HepG2 (cell line): ENCODE data around the gene MZF1. TPM values are rescaled to one million over a fixed set of nuclear protein-coding genes. Genes with fewer than 3 reads are reported as not detected.

Experiments
- EZH2 ChIP-seq: conservative IDR thresholded peaks from 2 replicates; pipeline ENCODE4 v1.6.1; 2012; ENCODE audit warnings: mild to moderate bottlenecking, low read depth, low read length, moderate library complexity
- HNRNPLL ChIP-seq: fragments of 200-400 bp; formaldehyde crosslinking; IDR thresholded peaks from 2 replicates; pipeline ENCODE4 v1.6.1; 2017; ENCODE audit warnings: mild to moderate bottlenecking, low read depth, low read length; ENCODE audit not compliant: poor library complexity, severe bottlenecking
- NFE2L1 ChIP-seq: sonication (generic); formaldehyde crosslinking; IDR thresholded peaks from 2 replicates; pipeline ENCODE4 v1.4.0; 2020; ENCODE audit warnings: missing genetic modification reagents, mild to moderate bottlenecking, borderline replicate concordance
- NFKBIZ ChIP-seq: IDR thresholded peaks from 2 replicates; pipeline ENCODE4 v1.6.1; 2018; ENCODE audit warnings: missing genetic modification reagents, missing compliant biosample characterization
- PHF21A ChIP-seq: sonication (generic); formaldehyde crosslinking; IDR thresholded peaks from 2 replicates; pipeline ENCODE4 v1.5.0; 2020; ENCODE audit warnings: mild to moderate bottlenecking, missing genetic modification reagents
- POGZ ChIP-seq: sonication (generic); formaldehyde crosslinking; IDR thresholded peaks from 2 replicates; pipeline ENCODE4 v1.4.0; 2020; ENCODE audit warnings: mild to moderate bottlenecking, missing genetic modification reagents
- SMAD9 ChIP-seq: sonication (generic); formaldehyde crosslinking; IDR thresholded peaks from 2 replicates; pipeline ENCODE4 v1.5.1; 2020; ENCODE audit warnings: mild to moderate bottlenecking, missing genetic modification reagents
- SPEN ChIP-seq: sonication (generic); formaldehyde crosslinking; IDR thresholded peaks from 2 replicates; pipeline ENCODE4 v1.5.1; 2020; ENCODE audit warnings: low read depth, mild to moderate bottlenecking, missing genetic modification reagents
- STAT5B ChIP-seq: sonication (generic); formaldehyde crosslinking; IDR thresholded peaks from 2 replicates; pipeline ENCODE4 v1.4.0; 2020; ENCODE audit warnings: missing genetic modification reagents
- ZBTB7B ChIP-seq: sonication (generic); formaldehyde crosslinking; IDR thresholded peaks from 2 replicates; pipeline ENCODE4 v1.4.0; 2020; ENCODE audit warnings: missing genetic modification reagents
- ZFP82 ChIP-seq: sonication (generic); formaldehyde crosslinking; IDR thresholded peaks from 2 replicates; pipeline ENCODE4 v1.5.1; 2020; ENCODE audit warnings: mild to moderate bottlenecking, missing genetic modification reagents, borderline replicate concordance
- ZNF20 ChIP-seq: sonication (generic); formaldehyde crosslinking; IDR thresholded peaks from 2 replicates; pipeline ENCODE4 v1.4.0; 2020; ENCODE audit warnings: mild to moderate bottlenecking, moderate library complexity, missing genetic modification reagents
- ZNF230 ChIP-seq: sonication (generic); formaldehyde crosslinking; IDR thresholded peaks from 2 replicates; pipeline ENCODE4 v1.4.0; 2020; ENCODE audit warnings: mild to moderate bottlenecking, missing genetic modification reagents
- ZNF24 ChIP-seq: fragments of 450-650 bp; IDR thresholded peaks from 2 replicates; pipeline ENCODE4 v1.6.1; 2017; ENCODE audit warnings: antibody characterized with exemption, mild to moderate bottlenecking
- ZNF33B ChIP-seq: sonication (generic); formaldehyde crosslinking; IDR thresholded peaks from 2 replicates; pipeline ENCODE4 v1.5.1; 2020; ENCODE audit warnings: mild to moderate bottlenecking, missing genetic modification reagents
- ZNF75D ChIP-seq: sonication (generic); formaldehyde crosslinking; IDR thresholded peaks from 2 replicates; pipeline ENCODE4 v1.8.1; 2023; ENCODE audit warnings: missing genetic modification reagents, mild to moderate bottlenecking, borderline replicate concordance
- ZNF768 ChIP-seq: sonication (generic); formaldehyde crosslinking; IDR thresholded peaks from 2 replicates; pipeline ENCODE4 v1.4.0; 2020; ENCODE audit warnings: missing genetic modification reagents
- ZNF780A ChIP-seq: sonication (generic); formaldehyde crosslinking; IDR thresholded peaks from 2 replicates; pipeline ENCODE4 v1.8.0; 2022; ENCODE audit warnings: mild to moderate bottlenecking, missing genetic modification reagents, moderate library complexity
- polyA plus RNA-seq, 8 experiments: library from polyadenylated mRNA; depleted of rRNA in 3 of 8; stranded (reverse) in 7 of 8; unstranded in 1 of 8; fragments of >200 nt; fragmentation: Illumina TruSeq in 4 of 8; extraction: Trizol in 4 of 8; gene quantifications; 2 replicates each; pipeline versions ENCODE4 v1.2.1 to v1.2.3, GENCODE V29; 2011 to 2016; ENCODE audit warnings: low read depth in 4 of 8, missing spikeins in 1 of 8, mixed read lengths in 1 of 8; ENCODE audit not compliant: insufficient read depth in 1 of 8
- total RNA-seq, 5 experiments: library from RNA; depleted of rRNA; stranded (reverse); fragments of >200 nt; fragmentation: Illumina TruSeq; extraction: Trizol; gene quantifications; 2 replicates each; pipeline ENCODE4 v1.2.3, GENCODE V29; 2016; ENCODE audit warnings: low read depth in 1 of 5
- TF ChIP-seq, protein P1 (sequence below): IDR thresholded peaks from 2 replicates; pipeline ENCODE4 v1.6.1; 2016
- TF ChIP-seq, protein P2 (sequence below): sonication (generic); formaldehyde crosslinking; IDR thresholded peaks from 2 replicates; pipeline ENCODE4 v1.4.0; 2020; ENCODE audit warnings: missing genetic modification reagents; ENCODE audit errors: not compliant biosample characterization
- TF ChIP-seq, protein P3 (sequence below): sonication (generic); formaldehyde crosslinking; IDR thresholded peaks from 2 replicates; pipeline ENCODE4 v1.4.0; 2020; ENCODE audit warnings: missing genetic modification reagents
- TF ChIP-seq, protein P4 (sequence below): sonication (generic); formaldehyde crosslinking; IDR thresholded peaks from 2 replicates; pipeline ENCODE4 v1.5.1; 2020; ENCODE audit warnings: mild to moderate bottlenecking, missing genetic modification reagents, moderate library complexity
- TF ChIP-seq, protein P5 (sequence below): sonication (generic); formaldehyde crosslinking; IDR thresholded peaks from 2 replicates; pipeline ENCODE4 v1.9.0; 2022; ENCODE audit warnings: low read depth, missing genetic modification reagents

MZF1 gene
- total and polyA plus RNA-seq, 2 of the 13 experiments (the other 11 are each of a cell fraction or from before 2014, with no cell fraction given) = 3.1 to 8.1 TPM

DNA sequence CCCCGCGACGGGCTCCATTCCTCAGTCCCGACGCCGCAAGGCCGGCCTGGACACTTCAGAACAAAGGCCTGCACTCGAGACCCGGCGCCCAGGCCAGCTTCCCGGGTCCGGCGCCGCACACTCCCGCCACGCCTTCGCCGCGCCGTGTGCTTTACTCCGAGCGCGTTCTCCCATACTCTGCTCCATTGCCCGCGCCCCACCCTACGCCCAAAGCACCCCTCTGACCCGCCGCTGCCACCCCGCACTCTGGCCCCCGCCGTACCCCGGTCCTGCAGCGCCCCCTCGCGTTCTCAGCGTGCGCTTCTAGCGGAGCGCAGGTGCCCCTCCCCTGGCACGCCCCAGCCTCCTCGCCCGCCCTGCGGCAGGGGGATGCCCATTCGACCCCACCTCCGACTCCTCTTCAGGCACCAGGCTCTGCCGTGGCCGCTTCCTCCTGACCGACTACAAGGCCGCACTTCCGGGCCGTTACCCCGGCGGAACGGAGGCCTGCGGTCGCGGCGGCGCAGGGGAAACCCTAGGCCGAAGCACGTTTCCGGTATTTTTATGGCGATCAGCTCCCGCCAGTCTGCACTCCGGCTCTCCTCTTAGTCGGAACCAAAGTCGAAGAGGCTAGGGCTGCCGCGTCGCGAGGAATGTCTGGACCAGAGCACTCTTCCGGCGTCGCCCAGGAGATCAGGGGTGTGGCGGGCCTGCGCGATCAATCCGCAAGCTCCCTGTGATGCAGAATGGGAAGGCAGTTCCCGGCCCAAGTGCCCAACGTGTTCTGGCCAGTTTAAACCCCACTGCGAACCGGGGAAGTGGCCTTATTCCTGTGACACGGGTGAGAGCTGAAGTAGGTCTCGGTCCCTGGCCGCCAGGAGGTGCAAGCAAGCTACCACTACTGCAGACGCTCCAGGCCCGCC is 53.5 kb downstream of the MZF1 start, which contains the start of gene ZBTB45 (continued):
- TF ChIP-seq POGZ (CRISPR knock-in tag) (peak; percentile 98), ZNF24 (peak; percentile 58; the same call in 1 of the 2 replicates), SMAD9 (CRISPR knock-in tag) (peak; percentile 60; the same call in 1 of the 2 replicates), ZNF768 (CRISPR knock-in tag) (peak; percentile 79), ZNF75D (CRISPR knock-in tag) (peak; percentile 69; the same call in 1 of the 2 replicates), STAT5B (peak; percentile 81; the same call in 1 of the 2 replicates), SPEN (CRISPR knock-in tag) (peak; percentile 99), HNRNPLL (peak; percentile 95), NFE2L1 (CRISPR knock-in tag) (peak; percentile 70; the same call in 1 of the 2 replicates), ZNF780A (CRISPR knock-in tag) (peak; percentile 77), ZNF33B (CRISPR knock-in tag) (peak; percentile 88), NFKBIZ (CRISPR knock-in tag) (peak; percentile 93), ZFP82 (CRISPR knock-in tag) (peak; percentile 95), PHF21A (CRISPR knock-in tag) (peak; percentile 93), ZBTB7B (peak; percentile 52), EZH2 (no peak), ZNF20 (CRISPR knock-in tag) (0 out of 2 replicates have a peak, but pooled peaks have one; percentile 3), ZNF230 (CRISPR knock-in tag) (peak; percentile 43)
- TF ChIP-seq, protein P1, sequence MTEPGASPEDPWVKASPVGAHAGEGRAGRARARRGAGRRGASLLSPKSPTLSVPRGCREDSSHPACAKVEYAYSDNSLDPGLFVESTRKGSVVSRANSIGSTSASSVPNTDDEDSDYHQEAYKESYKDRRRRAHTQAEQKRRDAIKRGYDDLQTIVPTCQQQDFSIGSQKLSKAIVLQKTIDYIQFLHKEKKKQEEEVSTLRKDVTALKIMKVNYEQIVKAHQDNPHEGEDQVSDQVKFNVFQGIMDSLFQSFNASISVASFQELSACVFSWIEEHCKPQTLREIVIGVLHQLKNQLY (CRISPR knock-in tag) = peak; percentile 65; the same call in 1 of the 2 replicates
- TF ChIP-seq, protein P2, sequence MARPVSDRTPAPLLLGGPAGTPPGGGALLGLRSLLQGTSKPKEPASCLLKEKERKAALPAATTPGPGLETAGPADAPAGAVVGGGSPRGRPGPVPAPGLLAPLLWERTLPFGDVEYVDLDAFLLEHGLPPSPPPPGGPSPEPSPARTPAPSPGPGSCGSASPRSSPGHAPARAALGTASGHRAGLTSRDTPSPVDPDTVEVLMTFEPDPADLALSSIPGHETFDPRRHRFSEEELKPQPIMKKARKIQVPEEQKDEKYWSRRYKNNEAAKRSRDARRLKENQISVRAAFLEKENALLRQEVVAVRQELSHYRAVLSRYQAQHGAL (CRISPR knock-in tag) = peak; percentile 80
- TF ChIP-seq, protein P3, sequence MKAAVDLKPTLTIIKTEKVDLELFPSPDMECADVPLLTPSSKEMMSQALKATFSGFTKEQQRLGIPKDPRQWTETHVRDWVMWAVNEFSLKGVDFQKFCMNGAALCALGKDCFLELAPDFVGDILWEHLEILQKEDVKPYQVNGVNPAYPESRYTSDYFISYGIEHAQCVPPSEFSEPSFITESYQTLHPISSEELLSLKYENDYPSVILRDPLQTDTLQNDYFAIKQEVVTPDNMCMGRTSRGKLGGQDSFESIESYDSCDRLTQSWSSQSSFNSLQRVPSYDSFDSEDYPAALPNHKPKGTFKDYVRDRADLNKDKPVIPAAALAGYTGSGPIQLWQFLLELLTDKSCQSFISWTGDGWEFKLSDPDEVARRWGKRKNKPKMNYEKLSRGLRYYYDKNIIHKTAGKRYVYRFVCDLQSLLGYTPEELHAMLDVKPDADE (CRISPR knock-in tag) = peak; percentile 14; the same call in 1 of the 2 replicates
- TF ChIP-seq, protein P4, sequence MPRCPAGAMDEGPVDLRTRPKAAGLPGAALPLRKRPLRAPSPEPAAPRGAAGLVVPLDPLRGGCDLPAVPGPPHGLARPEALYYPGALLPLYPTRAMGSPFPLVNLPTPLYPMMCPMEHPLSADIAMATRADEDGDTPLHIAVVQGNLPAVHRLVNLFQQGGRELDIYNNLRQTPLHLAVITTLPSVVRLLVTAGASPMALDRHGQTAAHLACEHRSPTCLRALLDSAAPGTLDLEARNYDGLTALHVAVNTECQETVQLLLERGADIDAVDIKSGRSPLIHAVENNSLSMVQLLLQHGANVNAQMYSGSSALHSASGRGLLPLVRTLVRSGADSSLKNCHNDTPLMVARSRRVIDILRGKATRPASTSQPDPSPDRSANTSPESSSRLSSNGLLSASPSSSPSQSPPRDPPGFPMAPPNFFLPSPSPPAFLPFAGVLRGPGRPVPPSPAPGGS (CRISPR knock-in tag) = peak; percentile 96; the same call in 1 of the 2 replicates
- TF ChIP-seq, protein P5, sequence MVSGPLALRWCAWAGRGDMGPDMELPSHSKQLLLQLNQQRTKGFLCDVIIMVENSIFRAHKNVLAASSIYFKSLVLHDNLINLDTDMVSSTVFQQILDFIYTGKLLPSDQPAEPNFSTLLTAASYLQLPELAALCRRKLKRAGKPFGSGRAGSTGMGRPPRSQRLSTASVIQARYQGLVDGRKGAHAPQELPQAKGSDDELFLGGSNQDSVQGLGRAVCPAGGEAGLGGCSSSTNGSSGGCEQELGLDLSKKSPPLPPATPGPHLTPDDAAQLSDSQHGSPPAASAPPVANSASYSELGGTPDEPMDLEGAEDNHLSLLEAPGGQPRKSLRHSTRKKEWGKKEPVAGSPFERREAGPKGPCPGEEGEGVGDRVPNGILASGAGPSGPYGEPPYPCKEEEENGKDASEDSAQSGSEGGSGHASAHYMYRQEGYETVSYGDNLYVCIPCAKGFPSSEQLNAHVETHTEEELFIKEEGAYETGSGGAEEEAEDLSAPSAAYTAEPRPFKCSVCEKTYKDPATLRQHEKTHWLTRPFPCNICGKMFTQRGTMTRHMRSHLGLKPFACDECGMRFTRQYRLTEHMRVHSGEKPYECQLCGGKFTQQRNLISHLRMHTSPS (CRISPR knock-in tag) = peak; percentile 96
